ENCODE data around the gene ST13.
"Not testable (repeated sequence)": the region's sequence is repeated elsewhere in the genome, so short reads cannot be mapped to it uniquely, and the experiment has no call there.

The ST13 gene

GRCh38 chr22:40782521-40782920 is 73.9 kb downstream of the ST13 start:
- DNase-seq (ENCODE audit: low spot score), result no peak

GRCh38 chr22:40781749-40782148 is 74.7 kb downstream of the ST13 start:
- DNase-seq (ENCODE audit: low spot score), result not testable (repeated sequence)

Measured in putamen (tissue), 1 donor.